Fibroblast of lung (primary cell): ENCODE data around the gene CLASP1. TPM values are rescaled to one million over a fixed set of nuclear protein-coding genes. Genes with fewer than 3 reads are reported as not detected.
"Not testable (repeated sequence)": the region's sequence is repeated elsewhere in the genome, so short reads cannot be mapped to it uniquely, and the experiment has no call there.

ENCODE experiments used
- DNase-seq, 2 donors: peaks; one replicate each; pipeline versions ENCODE4 v3.0.0 to v3.0.0-alpha.2; 2010; ENCODE audit warnings: low read depth in 2 of 2
- H2AFZ ChIP-seq: 2 replicates; pipeline ENCODE4 v1.5.1; 2012; ENCODE audit warnings: low read length, control low read depth, inconsistent platforms
- H3K27ac ChIP-seq: 2 replicates; pipeline ENCODE4 v1.5.1; 2011; ENCODE audit warnings: low read length, control low read depth; ENCODE audit not compliant: insufficient read depth
- H3K27me3 ChIP-seq: 2 replicates; pipeline ENCODE4 v1.5.1; 2011; ENCODE audit warnings: mild to moderate bottlenecking, low read length; ENCODE audit not compliant: control insufficient read depth, insufficient read depth
- H3K36me3 ChIP-seq: 2 replicates; pipeline ENCODE4 v1.5.1; 2011; ENCODE audit warnings: low read length; ENCODE audit not compliant: control insufficient read depth, insufficient read depth
- H3K4me1 ChIP-seq: 2 replicates; pipeline ENCODE4 v1.5.1; 2011; ENCODE audit warnings: low read length; ENCODE audit not compliant: control insufficient read depth, insufficient read depth; ENCODE audit errors: extremely low read depth
- H3K4me2 ChIP-seq: 2 replicates; pipeline ENCODE4 v1.5.1; 2011; ENCODE audit warnings: low read length, control low read depth; ENCODE audit not compliant: insufficient read depth; ENCODE audit errors: extremely low read depth
- H3K4me3 ChIP-seq, 4 experiments: fragments of 200-600 bp in 1 of 4; sonication (generic) in 1 of 4; replicated peaks in 1 of 4; 2 replicates each; pipeline ENCODE4 v1.5.1; 2011 to 2016; ENCODE audit warnings: low read length in 4 of 4, low read depth in 3 of 4, mild to moderate bottlenecking in 3 of 4, control low read depth in 2 of 4, inconsistent platforms in 1 of 4, mixed read lengths in 1 of 4; ENCODE audit not compliant: insufficient read depth in 1 of 4; ENCODE audit errors: control extremely low read depth in 1 of 4
- H3K79me2 ChIP-seq: 2 replicates; pipeline ENCODE4 v1.5.1; 2012; ENCODE audit warnings: mild to moderate bottlenecking, low read length, inconsistent platforms; ENCODE audit not compliant: control insufficient read depth, insufficient read depth
- H3K9ac ChIP-seq: 2 replicates; pipeline ENCODE4 v1.5.1; 2011; ENCODE audit warnings: mild to moderate bottlenecking, low read length, control low read depth; ENCODE audit not compliant: insufficient read depth
- H3K9me3 ChIP-seq: 2 replicates; pipeline ENCODE4 v1.5.1; 2012; ENCODE audit warnings: low read depth, low read length; ENCODE audit not compliant: control insufficient read depth, insufficient read depth
- H4K20me1 ChIP-seq: 2 replicates; pipeline ENCODE4 v1.5.1; 2011; ENCODE audit warnings: low read length; ENCODE audit not compliant: control insufficient read depth, insufficient read depth; ENCODE audit errors: extremely low read depth
- EZH2 ChIP-seq: IDR thresholded peaks from 2 replicates; pipeline ENCODE4 v1.5.1; 2012; ENCODE audit warnings: low read length, control low read depth, mild to moderate bottlenecking; ENCODE audit errors: missing control alignments
- polyA plus RNA-seq, 2 donors: library from polyadenylated mRNA; depleted of rRNA in 1 of 2; stranded (reverse) in 1 of 2; unstranded in 1 of 2; fragments of >200 nt; gene quantifications; 2 replicates each; pipeline ENCODE4 v1.2.1, GENCODE V29; 2011 to 2012; ENCODE audit warnings: missing spikeins in 1 of 2
- total RNA-seq: library from RNA; depleted of rRNA; stranded (reverse); fragments of >200 nt; gene quantifications from 2 replicates; pipeline ENCODE4 v1.2.1, GENCODE V29; 2014
- TF ChIP-seq, protein P1 (sequence below), 2 donors: IDR thresholded peaks in 1 of 2; conservative IDR thresholded peaks in 1 of 2; 1 replicate in 1 of 2; 2 replicates in 1 of 2; pipeline ENCODE4 v1.5.1; 2011 to 2012; ENCODE audit warnings: low read length in 2 of 2, control low read depth in 1 of 2, inconsistent platforms in 1 of 2, low read depth in 1 of 2, mild to moderate bottlenecking in 1 of 2

CLASP1 gene
- total and polyA plus RNA-seq, 2 donors (not counting 1 experiment from before 2014, with no cell fraction given), result 6.0 to 48.4 TPM

DNA sequence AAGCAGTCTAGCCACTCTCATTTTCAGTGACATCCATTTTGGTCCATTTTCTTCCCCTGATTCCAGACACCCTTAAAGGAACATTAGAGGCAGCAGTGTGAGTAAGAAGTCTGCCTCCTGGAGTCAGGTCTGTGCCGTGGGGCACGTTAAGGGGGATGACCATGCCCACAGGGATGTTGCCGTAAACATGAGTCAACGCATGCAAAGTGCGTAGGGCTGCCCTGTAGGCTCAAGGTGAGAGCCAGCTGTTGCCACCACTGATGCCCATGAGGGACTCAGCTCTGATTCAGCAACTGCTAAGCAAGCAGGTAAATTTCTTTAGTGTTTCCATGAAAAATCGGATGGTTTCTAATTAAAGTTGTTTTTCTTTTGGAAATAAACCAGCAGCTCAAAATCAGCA is 302.9 kb downstream of the CLASP1 start:
- Histone ChIP-seq H3K4me2 (no peak overlapping the region), H3K4me3 (no peak overlapping the region), H3K36me3 (peaks cover 9% of the 10 kb centered on the region), H4K20me1 (no peaks in the 10 kb centered on the region), H3K4me1 (no peaks in the 10 kb centered on the region), H3K79me2 (no peaks in the 10 kb centered on the region), H3K27ac (no peak overlapping the region), H3K27me3 (no peaks in the 10 kb centered on the region), H3K9me3 (no peaks in the 10 kb centered on the region), H3K9ac (no peak overlapping the region), H2AFZ (no peak overlapping the region)
- DNase-seq, result no peak
- TF ChIP-seq, protein P1, sequence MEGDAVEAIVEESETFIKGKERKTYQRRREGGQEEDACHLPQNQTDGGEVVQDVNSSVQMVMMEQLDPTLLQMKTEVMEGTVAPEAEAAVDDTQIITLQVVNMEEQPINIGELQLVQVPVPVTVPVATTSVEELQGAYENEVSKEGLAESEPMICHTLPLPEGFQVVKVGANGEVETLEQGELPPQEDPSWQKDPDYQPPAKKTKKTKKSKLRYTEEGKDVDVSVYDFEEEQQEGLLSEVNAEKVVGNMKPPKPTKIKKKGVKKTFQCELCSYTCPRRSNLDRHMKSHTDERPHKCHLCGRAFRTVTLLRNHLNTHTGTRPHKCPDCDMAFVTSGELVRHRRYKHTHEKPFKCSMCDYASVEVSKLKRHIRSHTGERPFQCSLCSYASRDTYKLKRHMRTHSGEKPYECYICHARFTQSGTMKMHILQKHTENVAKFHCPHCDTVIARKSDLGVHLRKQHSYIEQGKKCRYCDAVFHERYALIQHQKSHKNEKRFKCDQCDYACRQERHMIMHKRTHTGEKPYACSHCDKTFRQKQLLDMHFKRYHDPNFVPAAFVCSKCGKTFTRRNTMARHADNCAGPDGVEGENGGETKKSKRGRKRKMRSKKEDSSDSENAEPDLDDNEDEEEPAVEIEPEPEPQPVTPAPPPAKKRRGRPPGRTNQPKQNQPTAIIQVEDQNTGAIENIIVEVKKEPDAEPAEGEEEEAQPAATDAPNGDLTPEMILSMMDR (conservative IDR thresholded peaks at IDR 0.05 in 1 of 2, IDR thresholded peaks at IDR 0.05 in 1 of 2; ENCODE audit: low read depth in 1 of 2, low read length in 2 of 2), result no peak
- TF ChIP-seq EZH2, result no peak

DNA sequence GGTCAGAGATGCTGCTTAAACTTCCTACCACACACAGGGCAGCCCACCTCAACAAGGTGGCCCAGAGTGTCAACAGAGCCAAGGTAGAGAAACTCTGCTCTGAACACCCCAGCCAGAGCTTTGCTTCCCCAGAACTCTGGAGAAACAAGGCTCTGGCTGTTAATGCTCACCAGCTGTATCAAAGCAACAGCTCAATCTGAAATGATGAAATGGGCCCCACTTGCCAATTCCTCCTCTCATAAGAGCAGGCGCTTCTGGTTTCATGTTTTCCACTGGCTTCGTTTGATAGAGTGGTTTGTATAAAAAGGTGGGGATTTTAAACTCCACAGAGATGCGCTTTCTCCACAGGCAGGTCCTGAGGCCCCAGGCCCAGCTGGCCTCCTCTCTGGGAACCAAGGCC is 303.4 kb downstream of the CLASP1 start:
- H4K20me1 ChIP-seq, result no peaks in the 10 kb centered on the region
- DNase-seq, result no peak
- peaks cover 9% of the 10 kb centered on the region for H3K36me3 ChIP-seq

DNA sequence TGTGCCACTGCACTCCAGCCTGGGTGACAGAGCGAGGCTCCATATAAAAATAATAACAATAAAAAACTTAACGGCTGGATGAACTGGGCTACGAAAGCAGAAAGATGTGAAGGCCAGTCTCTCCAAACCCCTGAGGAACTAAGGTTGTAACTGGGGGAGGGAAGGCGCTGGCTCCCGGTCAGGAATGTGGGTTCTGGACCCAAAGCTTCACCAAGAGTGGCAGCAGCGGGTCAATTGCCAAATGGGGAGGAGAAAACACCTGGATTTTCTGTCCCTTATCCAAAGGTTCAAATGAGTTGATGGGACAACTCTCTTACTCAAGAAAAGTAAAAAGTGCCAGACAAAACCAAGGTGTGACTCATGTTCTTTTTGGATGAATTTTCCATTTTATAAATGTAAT is 304.2 kb downstream of the CLASP1 start:
- peaks cover 9% of the 10 kb centered on the region for H3K36me3 ChIP-seq

More for the DNA sequence above, 303.4 kb downstream of the CLASP1 start:
- TF ChIP-seq EZH2, result no peak
- TF ChIP-seq, protein P1 (conservative IDR thresholded peaks at IDR 0.05 in 1 of 2, IDR thresholded peaks at IDR 0.05 in 1 of 2; ENCODE audit: low read depth in 1 of 2, low read length in 2 of 2), result no peak
- Histone ChIP-seq H3K27me3 (no peaks in the 10 kb centered on the region), H3K9ac (no peak overlapping the region), H2AFZ (no peak overlapping the region), H3K4me1 (no peaks in the 10 kb centered on the region), H3K27ac (no peak overlapping the region), H3K79me2 (no peaks in the 10 kb centered on the region), H3K4me2 (no peak overlapping the region), H3K4me3 (no peak overlapping the region), H3K9me3 (no peaks in the 10 kb centered on the region)

GRCh38 chr2:121343828-121344399 is 305.3 kb downstream of the CLASP1 start:
- H3K27ac ChIP-seq, H2AFZ ChIP-seq, H3K79me2 ChIP-seq, DNase-seq, H3K36me3 ChIP-seq, H3K4me1 ChIP-seq, H3K27me3 ChIP-seq, H3K9me3 ChIP-seq, H3K4me3 ChIP-seq, H3K9ac ChIP-seq, H4K20me1 ChIP-seq, H3K4me2 ChIP-seq: not testable (repeated sequence)

More for the DNA sequence above, 304.2 kb downstream of the CLASP1 start:
- H2AFZ ChIP-seq, result no peak overlapping the region
- H3K79me2 ChIP-seq, result no peaks in the 10 kb centered on the region
- H3K4me2 ChIP-seq, result no peak overlapping the region
- no peak for DNase-seq
- no peaks in the 10 kb centered on the region for H4K20me1 ChIP-seq
- TF ChIP-seq EZH2, result no peak
- TF ChIP-seq, protein P1 (conservative IDR thresholded peaks at IDR 0.05 in 1 of 2, IDR thresholded peaks at IDR 0.05 in 1 of 2; ENCODE audit: low read depth in 1 of 2, low read length in 2 of 2), result no peak
- no peaks in the 10 kb centered on the region for H3K4me1 ChIP-seq
- no peak overlapping the region for H3K4me3 ChIP-seq
- no peaks in the 10 kb centered on the region for H3K27me3 ChIP-seq
- H3K9ac ChIP-seq, result no peak overlapping the region
- no peak overlapping the region for H3K27ac ChIP-seq
- H3K9me3 ChIP-seq, result no peaks in the 10 kb centered on the region
